ENCODE measurements around the gene ZNF181.

GRCh38 chr19:34788074-34788473 lies 54.0 kb downstream of the ZNF181 start:
- TF ChIP-seq CTCF (IDR thresholded peaks at IDR 0.05) (no peak), JUN (CRISPR knock-in tag; IDR thresholded peaks at IDR 0.05) (no peak), FOXK1 (CRISPR knock-in tag; IDR thresholded peaks at IDR 0.05) (no peak)

Data from WTC11 (cell line).